Measurements from ENCODE around the gene FRMD4A. TPM values are rescaled to one million over a fixed set of nuclear protein-coding genes. Genes with fewer than 3 reads are reported as not detected.

Gene FRMD4A
- total RNA-seq, 1 donor from 2014 or later: 9.6 TPM

DNA sequence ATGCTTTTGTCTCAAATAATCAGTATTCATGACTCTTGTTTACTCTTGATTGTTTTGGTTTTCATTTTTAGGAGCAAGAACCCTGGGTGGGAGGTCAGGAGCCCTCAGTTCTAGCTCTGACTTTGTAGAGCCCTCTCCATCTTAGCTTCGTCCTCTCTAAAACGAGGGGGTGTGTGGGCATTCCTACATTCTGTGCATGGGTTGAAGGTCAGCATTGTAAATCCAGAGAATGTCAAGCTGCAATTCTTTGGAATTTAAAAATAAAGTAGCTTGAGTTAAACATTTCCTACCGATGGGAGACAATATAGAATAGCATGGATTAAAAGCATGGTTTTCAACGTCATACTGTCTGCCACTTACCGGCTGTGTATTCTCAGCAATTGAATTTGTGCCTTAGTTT, 615.6 kb downstream of the FRMD4A start:
- ATAC-seq: no peak

DNA sequence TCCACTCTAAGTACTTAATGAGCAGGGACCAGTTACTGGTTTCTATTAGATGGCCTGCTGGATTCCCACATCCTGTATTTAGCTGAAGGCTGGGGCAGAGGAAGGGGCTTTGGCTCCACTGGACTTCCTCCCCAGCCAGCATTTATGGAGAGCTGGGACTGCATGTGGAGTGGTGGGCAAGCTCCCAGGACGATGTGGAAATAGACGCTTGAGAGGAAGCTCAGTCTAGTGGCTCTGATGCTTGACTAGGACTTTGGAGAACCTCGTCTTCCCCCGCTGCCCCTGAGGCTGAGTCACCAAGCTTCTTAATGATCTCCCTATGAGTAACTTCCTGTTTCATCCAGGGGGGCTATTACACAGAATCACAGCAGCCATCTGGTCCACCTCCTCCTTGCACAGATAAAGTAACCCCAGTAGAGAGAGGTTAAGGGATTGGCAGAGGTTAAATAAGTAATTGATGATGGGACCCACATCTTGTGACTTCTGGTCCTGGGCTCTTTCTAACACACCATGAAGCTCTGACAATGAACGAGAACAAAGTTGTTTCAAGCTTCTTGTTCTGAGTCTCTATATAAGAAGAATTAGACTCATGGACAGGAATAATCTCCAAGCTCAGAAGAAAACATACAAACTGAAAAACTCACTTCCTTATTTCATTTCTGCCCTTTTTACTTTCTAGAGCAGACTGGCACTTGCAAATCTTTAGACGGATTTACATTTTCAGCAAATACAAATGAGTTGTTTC, 617.7 kb downstream of the FRMD4A start:
- ATAC-seq: peak; percentile 40

DNA sequence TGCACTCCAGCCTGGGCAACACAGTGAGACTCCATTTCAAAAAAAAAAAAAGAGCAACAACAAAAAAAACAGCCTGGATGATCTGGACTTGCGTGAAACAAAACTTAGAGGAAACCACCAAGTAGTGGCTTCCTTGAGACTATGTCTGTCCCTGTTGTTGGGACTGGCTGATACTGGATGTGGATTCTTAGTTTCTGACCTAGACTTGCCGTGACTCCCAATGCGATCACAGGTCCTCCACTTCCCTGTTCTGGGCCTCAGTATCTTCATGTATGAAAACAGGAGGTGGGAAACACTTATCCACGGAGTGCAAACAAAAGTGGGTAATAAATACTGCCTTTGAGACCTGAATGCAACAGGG, 618.3 kb downstream of the FRMD4A start:
- no peak for ATAC-seq

DNA sequence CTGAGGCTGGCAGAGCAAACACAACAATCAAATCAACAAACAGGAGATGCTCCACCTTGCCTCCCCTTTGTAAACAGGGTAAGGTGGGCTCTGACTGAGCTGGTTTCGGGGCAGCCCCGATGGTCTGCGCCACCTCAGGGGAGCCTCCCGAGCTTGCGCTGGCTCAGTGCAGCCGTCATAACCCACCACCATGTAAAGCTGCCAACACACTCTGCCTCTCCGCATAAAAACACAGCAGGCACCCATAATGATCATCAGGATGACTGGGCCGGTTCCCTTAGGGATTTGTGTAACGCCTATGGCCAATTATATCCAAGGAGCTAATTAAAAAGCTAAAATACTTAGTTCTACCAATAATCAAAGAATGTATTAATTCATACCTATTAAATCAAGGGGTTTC, 619.4 kb downstream of the FRMD4A start:
- ATAC-seq: no peak

DNA sequence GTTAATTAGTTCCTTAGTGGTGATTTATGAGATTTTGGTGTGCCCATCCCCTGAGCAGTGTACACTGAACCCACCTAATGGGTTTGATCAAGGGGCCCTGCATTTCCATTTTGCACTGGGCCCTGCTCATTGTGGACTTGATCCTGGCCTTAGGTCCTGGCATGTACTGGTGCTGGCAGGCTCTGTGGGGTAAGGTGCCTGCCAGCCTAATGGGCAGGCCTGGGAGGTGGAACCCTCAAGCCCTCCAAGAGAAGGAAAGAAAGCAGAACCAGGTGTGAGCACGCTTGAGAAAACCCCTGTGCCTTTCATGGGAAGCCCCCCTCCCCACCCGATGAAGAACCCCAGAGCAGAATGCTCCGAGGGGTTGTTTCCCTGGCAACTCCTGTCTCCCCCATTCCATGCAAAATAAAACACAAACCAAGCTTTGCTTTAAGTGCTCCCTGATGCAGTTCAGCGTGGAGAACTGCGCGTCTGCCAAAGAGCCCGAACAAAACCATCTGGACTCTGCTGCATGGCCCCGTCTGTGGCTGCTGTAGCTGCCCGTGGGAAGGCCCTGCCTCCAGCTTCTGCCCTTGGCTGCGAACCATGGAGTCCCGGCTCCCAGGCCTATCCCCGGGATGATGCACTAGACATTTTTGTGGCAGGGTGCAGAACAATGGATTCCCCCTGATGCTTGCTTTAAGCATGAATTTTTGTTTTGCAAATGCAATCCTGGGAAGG, 620.6 kb downstream of the FRMD4A start:
- no peak for ATAC-seq

DNA sequence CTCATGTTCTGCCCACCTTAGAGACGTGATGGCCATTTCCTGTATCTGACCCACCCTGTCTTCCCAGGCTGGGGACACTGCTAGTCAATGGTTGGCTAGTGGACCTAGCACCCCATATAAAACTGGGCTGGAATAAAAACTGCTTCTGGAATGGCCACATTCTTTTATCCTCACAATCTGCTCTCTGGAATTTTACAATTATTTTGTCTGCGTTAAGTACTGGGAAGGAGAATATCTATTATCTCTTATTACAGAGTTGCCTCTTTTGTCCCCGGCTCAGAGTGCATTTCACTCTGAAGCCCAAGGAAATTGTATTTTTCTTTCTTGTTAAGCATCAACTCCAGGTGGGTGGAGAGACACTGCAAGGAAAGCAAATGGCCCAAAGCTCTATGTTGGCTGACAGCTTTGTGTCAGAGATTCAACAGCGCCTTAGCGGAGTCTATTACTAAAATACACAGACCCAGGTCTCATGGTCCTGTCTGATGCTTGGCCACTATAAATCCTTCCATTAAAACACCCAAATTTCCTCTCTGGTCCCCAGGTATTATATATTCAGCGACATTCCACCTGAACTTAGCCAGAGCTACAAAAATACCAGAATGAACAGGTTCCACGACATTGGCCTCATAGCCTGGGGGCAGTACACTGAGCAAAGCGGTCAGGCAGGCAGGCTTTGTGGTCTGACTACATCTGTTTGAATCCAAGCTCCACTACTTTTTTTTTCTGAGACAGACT, 622.3 kb downstream of the FRMD4A start:
- peak; percentile 58 for ATAC-seq

DNA sequence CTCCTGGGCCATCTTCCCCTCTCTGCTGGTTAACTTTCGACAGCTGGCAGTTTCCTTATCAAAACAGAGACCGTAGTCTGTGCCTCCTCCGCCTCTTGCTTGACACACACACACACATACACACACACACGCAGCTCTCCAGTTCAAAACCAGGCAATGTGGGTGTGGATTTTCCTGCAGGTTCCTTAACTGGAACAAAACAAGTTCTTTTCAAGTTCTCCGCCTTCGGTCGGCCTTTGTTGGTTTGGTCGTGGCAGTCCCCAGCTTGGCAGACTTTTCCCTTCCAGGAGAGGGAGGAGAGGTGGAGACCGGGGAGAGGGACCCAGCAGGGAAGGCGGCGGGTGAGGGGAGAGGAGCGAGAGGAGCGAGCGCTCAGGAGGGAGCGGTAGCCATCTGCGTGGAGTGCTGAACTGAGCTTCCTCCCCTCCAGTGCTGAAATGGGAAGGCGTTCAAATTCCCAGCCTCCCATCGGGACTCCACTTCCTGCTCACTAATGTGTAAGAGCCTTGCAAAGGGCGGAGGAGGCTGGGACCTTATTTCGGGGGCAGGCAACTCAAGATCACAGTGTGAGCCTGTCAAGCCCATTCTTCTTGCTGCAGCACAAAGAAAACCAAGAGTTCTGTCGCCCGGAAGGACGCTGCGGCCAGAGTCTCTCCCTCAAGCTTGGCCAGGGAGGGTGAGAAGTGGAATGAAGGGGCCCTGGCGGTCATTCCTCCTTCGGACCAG, 623.4 kb downstream of the FRMD4A start:
- ATAC-seq: peak; percentile 73

DNA sequence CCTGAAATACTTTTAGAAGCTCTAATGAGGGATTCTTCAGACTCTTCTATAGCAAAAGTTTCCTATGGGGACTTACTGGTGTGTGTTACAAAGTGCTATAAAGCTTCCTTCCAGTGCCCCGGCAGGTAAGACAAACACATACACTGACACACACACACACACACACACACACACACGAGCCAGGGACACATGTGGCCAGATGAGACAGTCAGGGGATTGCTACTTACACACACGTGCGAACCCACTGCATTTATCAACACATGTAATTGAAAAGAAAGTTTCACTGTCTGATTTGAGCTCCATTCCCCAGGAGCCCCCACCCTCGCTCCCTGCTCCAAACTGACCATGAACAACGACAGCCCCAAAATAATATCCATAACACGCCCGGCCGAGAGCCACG, 624.1 kb downstream of the FRMD4A start:
- peak; percentile 14 for ATAC-seq

DNA sequence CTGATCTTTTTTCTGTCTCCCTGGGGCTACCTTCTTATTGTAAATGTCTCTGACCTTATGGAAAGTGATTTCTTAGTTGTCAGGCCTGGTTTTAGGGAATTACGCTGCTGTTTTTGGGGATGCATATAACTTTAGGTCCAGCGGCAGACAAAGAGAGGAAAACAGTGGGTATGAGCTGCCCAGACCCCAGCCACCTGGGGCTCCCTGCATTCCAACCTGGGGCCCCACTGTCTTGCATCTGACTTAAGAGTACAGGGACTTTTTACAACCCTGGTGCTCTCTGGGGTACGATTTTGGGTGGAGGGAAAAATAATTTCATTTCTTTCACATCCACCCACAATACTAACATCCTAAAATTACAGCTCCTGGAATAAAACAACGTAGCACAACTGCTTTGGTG, 624.5 kb downstream of the FRMD4A start:
- no peak for ATAC-seq

DNA sequence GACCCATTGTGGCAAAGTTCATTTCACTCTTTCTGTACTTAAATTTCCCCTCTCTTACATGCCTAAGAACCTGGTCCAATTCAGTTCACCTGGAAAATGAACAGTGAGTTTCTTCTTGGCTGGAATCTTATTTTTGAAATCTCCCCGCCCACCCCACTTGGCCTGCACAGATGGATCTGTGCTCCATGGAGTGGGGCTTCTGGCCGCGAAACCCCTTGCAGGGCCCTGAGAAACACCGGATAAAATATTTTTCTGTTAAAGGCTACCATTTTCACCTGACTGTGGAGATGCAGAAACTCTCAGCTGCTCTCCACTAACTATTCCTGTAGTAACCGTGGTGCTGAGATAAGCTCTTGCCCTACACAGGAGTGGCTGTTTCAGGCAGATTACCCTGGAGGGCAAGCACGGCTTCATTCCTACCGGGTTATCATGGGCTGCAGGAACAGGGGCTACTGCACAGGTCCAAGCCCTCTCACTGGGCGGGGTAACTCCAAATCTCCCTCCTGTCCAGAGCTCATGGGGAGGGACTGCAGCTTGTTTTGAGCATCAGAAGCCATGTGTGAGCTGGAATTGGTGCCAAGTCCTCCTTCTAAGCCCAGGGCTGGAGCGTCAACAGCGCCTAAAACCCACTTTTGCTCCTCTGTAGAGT, 625.1 kb downstream of the FRMD4A start:
- no peak for ATAC-seq

DNA sequence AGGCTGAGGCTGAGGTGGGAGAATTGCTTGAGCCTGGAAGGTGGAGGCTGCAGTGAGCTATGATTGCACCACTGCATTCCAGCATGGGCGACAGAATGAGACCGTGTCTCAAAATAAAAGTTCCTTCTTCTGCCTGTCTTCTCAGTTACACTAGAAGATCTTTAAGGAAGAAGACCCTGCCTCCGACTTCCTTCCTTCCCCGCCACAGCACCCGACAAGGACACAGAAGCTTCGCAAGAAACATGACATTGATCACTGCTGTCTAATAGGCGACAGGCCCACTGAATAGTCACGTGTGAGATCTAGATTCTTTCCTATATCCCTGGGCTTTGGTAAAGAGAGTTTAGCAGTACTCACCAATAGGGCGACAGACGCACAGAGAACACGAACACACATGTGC, 625.8 kb downstream of the FRMD4A start:
- no peak for ATAC-seq

DNA sequence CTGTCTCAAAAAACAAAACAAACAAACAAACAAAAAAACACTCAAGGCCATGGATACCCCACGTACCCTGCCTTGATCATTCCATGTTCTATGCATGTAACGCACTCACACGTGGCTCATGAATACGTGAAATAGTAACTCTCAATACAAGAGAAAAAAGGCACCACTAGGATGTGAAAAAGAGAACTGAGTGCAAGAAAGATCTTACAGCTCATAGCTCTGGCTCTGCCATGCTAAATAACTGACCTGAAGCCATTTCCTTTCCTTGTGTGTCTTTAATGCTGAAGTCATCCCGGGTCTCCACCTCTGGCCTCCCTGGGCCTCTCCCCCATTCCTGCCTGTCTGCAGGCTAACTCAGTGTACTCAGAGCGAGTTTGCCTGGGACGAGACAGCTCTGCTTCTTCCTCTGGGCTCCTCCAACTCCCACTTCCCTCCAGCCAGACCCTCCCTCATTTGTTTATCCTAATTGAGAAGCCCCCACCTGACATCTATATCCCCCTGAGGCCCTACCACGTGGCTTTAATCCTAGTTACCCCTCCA, 626.7 kb downstream of the FRMD4A start:
- no peak for ATAC-seq

DNA sequence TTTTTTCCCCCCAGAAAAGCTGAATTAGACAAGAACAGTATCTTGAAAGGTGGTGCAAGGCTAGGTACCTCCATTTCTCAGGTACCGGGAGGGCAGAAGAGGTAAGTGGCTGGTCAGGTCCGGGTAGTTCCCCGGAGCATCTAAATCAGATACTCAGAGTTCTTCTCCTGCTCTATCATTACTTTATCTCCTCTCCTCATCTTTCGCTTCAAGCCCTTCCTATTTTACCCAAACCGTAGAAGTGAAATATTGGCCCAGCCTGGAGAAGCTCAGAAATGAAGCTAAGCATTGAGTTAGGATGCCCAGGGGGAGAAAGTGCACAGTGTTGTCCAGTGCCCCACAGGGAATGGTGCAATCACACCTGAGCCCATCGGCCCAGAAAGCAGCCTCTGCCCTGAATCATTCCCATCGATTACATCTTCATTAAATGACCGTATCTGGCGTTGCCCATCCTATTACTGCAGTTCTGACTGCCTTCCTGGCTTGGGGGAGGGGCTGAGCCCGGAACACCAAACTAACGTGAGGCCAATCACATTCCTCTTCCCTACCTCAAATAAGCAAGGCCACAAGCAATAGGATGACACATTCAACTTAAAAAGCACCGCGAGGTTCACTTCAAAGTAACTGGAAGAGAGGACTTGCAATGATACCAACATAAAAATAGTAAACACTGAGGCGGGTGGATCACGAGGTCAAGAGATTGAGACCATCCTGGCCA, 627.5 kb downstream of the FRMD4A start:
- no peak for ATAC-seq

DNA sequence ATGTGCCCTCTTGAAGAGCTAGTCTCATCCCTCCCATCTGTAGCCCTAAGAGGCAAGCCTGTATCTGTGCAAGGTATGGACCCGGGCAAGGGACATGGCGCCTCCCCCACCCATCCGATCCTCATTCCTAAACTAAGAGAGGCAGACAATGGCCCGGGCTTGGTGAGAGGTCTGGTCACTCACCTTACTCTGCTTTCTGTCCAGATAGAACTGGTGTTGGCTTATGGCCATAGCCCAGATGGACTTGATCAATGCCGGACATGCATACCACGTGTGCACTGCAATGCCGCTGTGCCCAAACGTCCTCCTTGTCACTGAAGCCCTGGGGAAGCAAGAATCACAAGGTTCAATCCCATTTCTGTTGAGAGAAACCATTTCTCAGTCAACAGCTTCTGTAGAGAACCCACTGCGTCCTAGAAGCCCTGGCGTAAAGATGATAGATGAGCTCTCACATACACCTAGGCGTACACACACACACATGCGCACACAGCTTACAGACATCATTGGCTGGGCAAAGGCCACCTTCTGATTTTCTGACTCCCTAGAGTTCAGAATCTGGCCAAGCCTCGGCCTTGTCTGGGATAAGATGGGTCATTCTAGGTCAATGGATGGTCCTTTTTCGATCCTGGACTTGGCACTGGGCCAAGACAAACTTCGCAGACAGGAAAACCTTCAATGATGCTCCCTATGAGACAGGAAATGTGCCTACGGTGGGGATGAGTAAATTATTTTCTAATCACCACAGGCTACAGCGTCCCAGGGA, 629.4 kb downstream of the FRMD4A start:
- no peak for ATAC-seq

DNA sequence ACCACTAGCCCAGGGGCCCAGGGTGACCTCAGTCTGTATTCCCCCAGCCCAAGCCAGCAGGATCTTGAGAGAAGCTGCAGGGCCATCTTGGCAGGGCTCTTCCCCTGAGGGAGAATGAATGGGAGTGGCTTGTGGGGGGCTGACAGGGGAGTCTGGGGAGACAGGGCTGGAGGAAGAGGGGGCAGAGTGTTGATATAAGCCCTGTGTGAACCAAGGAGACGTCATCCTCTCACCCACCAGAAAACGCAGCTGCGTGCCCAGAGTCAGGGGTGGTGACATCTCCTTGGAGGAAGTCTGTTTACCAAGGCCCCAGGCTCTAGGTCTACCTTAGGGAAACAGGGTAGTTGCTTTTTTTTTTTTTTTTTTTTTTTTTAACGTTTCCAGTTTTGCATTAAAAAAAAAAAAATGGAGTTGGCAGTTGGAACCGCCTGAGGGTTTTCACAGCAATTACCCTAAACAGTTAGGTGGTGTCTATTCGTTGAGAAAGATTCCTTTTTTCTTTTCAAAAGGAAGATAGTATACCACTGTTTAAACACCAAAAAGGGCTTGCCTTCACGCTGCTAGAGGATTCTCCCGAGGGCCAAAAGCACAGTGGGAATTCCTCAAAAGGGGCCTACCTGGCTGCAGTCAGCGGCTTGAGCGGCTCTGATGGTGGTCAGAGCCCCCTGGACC, 630.1 kb downstream of the FRMD4A start:
- no peak for ATAC-seq

DNA sequence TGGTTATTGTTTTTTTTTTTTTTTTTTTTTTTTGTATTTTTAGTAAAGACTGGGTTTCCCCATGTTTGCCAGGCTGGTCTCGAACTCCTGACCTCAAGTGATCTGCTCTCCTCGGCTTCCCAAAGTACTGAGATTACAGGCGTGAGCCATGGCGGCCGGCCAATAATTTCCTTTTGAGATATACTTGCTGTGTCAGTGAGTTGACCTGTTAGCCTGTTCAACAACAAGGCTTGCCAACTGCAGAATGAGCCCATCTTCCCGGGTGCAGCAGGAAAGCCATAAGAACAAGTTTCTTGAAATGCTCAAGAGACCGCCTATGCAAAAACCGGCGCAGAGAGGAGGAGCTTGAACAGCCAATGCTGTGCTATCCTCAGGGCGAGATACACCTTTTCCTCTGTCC, 631.5 kb downstream of the FRMD4A start:
- ATAC-seq: no peak

DNA sequence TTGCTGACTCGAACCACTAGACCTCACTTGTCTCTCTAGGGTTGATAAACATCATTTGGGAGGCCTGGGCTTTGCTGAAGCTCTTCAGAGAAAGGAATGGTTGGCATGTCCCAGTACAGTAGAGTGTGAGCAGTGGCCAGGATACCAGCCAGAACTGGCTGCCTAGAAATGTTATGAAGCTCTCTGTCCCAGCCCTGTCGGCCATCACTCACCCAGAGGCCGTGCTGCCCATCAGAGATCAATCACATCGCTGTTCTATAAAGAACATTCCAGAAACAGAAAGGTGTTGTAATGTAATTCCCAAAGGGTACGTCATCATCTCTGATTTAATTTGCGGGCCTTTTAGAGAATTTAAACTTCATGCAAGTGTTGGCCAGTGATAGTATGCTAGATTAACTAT, 632.5 kb downstream of the FRMD4A start:
- no peak for ATAC-seq

DNA sequence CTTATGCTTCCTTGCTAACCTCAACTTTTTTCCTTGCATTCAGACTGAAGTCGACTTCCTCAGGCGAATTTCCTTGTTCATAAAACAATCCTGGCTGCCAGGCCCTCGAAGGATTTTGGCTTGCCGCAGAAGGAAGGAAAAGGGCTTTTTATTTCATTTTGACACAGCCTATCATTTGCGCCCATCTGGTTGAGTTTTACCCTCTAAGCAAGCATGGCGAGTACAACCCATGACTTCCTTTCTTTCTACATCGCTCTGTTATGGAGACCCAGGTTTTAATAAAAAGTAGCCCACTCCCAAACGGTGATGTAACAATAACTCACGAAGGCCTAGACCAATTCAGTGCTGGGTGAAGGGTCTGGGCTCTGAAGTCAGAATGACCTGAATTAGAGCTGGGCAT, 634.7 kb downstream of the FRMD4A start:
- no peak for ATAC-seq

DNA sequence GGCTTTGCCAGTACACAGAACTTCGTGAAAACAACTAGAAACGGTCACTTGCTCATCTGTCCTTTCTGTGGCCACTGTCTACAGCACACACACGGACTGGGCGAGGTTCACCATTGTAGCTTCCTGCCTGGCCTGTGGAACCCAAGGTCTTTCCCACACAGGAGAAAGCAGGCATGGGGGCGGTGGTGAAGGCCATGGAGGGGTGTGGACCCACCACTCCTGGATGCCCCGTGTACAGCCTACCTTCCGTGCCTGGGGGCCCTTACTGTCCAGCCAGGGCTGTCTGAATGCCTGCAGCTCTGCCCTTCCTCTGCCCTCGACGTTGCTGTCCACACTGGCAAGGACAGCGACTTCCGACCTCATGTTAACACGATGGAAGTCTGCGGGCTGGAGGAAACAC, 635.1 kb downstream of the FRMD4A start:
- peak; percentile 17 for ATAC-seq
